Subcutaneous adipose tissue (tissue), 4 donors: Measurements from ENCODE around the gene LTC4S. TPM values are rescaled to one million over a fixed set of nuclear protein-coding genes. Genes with fewer than 3 reads are reported as not detected.

Source experiments
- CTCF ChIP-seq: fragments of 450-650 bp; IDR thresholded peaks from one replicate; pipeline ENCODE4 v1.5.1; 2016; ENCODE audit warnings: low read depth, mild to moderate bottlenecking, control low read depth, antibody characterized with exemption, moderate library complexity
- total RNA-seq, 4 donors: library from RNA; depleted of rRNA; stranded (reverse); fragments of >200 nt; gene quantifications; one replicate each; pipeline ENCODE4 v1.1.0, GENCODE V29; 2016

LTC4S gene
- total RNA-seq, 4 donors from 2014 or later, result 2.7 to 8.8 (median 7.0) TPM; not detected in 1

GRCh38 chr5:179830818-179831468 lies 37.2 kb downstream of the LTC4S start:
- no peak for TF ChIP-seq CTCF

- no peak for TF ChIP-seq CTCF
Measured at GRCh38 chr5:179832039-179832745, 38.4 kb downstream of the LTC4S start.

GRCh38 chr5:179833056-179833708 lies 39.4 kb downstream of the LTC4S start:
- TF ChIP-seq CTCF, result no peak

- no peak for TF ChIP-seq CTCF
Measured at GRCh38 chr5:179833709-179834070, 39.9 kb downstream of the LTC4S start.

- no peak for TF ChIP-seq CTCF
Measured at GRCh38 chr5:179834120-179834519, 40.3 kb downstream of the LTC4S start.

- no peak for TF ChIP-seq CTCF
Measured at GRCh38 chr5:179836225-179837019, 42.6 kb downstream of the LTC4S start.
